Activated CD4-positive, alpha-beta T cell treated with anti-CD3 and anti-CD28 coated beads, Interleukin-2, amount 50 U/mL, for 24 hours (primary cell): ENCODE results near the gene RAB7B.

Experiments used
- DNase-seq, 2 donors: peaks; one replicate each; pipeline ENCODE4 v3.0.0-alpha.2; 2020; ENCODE audit warnings: low read depth in 1 of 2, low spot score in 1 of 2

Gene RAB7B

DNA sequence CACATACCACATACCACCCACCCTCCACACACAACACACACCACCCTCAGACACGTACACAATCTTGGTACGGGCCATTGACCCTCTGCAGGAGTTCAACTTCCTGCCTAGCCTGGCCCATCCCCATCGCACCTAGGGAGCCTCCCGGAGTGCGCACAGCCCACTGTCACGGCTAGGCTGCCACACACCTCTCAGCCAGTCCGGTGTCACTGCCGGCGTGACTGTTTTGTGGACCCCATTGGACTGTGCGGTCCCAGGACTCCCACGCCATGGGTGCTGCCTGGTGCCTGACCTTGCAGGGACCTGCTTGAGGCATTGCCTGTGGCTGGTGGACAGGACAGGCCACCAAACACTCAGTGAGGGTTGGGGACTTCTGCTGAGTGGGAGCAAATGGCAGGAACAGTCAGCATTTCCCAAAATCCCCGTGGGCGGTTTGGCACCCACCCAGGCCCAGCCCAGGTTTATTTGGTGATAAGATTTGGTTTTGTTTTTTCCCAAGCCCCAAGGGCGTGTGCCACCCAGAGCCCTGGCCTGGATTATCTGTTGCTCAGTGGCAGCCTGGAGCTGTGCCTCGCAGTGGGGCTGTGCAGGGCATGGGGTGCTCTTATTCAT, 27.7 kb downstream of the RAB7B start:
- DNase-seq: no peak

DNA sequence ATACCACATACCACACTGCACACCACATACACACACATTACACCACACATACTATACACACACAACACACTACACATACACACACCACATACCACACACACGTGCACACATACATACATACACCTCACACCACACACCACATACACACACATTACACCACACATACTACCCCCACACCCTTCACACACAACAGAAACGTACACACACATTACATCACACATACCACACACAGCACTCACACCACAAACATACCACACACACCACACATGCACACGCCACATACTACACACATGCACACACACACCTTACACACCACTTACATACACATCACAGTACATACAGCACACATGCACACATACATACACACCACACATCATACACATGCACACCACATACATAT, 28.5 kb downstream of the RAB7B start:
- no peak for DNase-seq

DNA sequence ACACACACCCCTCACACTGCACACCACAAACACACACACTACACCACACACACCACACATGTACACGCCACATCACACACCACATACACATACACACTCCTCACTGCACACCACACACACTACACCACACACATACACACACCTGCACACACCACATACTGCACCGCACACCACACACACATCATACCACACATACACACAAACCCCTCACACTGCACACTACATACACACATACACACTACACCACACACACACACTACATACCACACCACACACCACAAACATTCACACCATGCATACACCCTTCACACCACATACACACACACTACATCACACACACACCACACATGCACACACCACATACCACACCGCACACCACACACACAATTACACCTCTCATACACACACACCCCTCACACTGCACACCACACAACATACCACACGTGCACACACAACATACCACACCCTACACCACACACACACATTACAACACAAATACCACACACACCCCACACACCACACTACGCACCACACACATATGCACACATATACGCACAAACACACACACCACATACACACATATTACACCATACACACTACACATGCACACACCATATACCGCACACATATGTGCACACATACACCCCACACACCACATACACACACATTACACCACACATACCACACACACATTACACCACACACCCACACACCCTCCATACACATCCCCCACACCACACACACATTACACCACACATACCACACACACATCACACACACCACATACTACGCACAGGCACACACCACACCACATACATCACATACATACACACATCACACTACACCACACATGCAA, 29.6 kb downstream of the RAB7B start:
- DNase-seq: no peak

DNA sequence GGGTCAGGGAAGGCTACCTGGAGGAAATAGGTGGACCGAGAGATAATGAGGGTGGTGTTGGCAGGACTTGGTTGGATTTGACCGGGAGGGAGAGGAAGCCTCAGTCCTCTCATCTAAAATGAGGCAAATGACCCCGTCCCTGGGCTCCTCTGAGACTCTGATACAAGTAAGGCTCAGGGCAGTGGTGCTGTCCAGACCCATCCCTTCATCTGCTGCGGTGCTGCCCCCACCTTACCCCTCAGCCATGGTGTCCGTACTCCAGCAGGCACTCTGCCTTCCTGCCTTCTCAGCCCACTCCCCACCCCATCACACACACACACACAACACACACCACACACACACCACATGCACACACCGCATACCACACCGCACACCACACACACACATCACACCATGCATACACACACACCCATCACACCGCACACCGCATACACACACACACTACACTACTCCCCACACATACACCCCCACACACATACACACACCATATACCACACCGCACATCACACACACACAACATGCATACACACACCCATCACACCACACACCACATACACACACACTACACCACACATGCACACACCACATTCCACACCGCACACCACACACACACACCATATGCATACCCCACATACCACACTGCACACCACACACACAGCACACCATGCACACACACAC, 30.6 kb downstream of the RAB7B start:
- DNase-seq: no peak

DNA sequence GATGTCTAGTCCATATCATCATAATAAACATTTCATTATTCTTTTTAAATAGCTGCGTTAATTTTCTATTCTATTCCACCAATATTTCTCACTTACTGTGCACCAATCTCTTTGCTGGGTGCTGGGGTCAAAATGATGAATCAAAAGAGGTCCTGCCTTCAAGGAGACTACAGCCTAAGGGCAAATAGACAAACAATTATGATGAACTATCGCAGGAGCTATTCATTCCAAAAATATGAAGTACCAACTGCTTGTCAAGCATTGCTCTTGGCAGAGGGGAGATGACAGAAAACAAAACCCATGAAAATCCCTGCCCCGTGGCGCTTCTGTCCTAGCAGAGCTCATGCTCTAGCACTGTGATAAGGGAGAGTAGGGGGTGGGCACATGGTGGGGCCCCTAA, 31.1 kb downstream of the RAB7B start:
- DNase-seq: no peak

DNA sequence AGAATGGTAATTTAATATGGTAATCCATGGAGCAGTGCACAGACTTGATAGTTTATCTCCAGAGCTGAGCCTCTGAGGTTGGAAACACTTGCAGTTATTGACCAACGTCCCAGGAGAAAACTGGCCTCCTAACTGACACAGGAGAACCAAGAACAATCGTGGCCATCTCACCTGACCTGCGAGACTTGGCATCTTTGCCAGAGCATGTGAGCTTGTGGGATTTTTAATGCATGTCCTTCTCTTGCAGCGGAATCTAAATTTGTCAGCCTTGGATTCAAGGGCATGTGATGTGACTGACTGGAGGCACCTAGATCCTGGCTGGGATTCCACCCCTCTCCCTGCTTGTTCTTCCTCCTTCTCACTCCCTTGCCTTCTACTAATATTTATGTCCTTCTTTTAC, 32.1 kb downstream of the RAB7B start:
- DNase-seq: no peak

DNA sequence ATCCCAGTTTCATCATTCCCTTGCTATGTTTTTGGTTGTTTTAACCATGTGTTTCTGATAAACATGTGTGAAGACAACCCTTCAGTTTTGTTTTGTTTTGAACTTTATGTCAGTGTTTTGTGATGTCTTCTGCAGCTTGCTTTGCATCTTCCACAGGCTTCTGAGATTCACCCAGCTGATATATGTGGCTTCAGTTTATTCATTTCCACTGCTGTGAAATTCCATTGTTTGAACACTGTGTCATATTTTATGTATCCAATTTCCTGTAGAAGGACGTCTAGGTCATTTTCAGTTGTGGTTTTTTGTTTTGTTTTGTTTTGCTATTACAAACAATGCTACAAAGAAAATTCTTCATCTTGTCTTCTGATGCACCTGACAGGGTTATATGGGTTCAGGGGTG, 32.7 kb downstream of the RAB7B start:
- no peak for DNase-seq

DNA sequence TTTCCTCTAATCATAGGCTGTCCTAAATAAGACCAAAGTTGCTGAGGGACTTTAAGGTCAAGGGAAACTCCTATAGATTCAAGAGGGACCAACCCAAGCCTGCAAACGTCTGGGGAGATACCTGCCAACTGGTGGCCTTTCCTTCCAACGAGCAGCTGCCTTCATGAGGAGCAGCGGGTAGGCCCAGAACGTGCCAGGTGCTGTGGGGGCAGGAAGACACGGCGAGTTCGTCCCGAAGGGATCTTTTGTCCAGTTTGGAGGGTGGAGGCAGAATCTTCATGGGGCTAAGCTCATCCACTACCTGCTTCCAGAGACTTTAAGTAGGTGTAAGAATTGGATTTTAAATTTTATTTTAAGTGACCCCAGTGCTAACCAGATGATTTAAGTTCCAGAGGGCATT, 34.0 kb downstream of the RAB7B start:
- DNase-seq: no peak

DNA sequence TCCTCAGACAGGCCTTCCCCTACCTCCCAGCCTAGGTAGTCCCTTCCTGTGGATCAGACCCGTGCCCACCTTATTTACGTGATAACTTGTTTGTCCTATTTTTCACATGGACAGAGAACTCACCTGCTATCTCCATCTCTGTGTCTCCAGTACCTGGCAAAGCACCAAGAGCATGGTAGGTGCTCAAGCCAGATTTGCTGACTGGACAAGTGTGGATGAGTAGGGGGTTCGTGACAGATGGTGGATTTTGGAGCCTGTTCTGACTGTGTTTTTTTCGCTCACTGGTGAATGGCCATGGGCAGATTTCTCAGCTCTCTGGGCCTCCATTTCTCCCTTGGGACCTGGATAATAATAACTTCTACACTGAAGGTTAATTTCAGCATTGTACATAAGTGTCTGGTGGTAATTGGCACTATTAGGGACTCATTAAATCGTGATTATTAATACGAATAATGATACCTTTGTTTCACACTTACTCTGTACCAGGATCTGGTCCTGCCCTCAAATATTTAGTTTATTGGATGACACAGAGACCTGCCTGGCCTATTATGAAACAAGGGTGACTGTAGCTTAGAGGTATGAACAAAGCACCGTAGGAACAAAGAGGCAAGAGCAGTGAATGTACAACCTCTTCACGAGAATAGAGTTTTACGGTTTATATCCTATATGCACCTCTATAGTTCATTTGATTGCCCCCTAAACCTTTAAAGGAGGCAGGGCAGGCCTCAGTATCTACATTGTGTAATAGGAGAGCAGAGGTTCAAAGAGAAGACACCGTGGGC, 35.5 kb downstream of the RAB7B start:
- DNase-seq: no peak

DNA sequence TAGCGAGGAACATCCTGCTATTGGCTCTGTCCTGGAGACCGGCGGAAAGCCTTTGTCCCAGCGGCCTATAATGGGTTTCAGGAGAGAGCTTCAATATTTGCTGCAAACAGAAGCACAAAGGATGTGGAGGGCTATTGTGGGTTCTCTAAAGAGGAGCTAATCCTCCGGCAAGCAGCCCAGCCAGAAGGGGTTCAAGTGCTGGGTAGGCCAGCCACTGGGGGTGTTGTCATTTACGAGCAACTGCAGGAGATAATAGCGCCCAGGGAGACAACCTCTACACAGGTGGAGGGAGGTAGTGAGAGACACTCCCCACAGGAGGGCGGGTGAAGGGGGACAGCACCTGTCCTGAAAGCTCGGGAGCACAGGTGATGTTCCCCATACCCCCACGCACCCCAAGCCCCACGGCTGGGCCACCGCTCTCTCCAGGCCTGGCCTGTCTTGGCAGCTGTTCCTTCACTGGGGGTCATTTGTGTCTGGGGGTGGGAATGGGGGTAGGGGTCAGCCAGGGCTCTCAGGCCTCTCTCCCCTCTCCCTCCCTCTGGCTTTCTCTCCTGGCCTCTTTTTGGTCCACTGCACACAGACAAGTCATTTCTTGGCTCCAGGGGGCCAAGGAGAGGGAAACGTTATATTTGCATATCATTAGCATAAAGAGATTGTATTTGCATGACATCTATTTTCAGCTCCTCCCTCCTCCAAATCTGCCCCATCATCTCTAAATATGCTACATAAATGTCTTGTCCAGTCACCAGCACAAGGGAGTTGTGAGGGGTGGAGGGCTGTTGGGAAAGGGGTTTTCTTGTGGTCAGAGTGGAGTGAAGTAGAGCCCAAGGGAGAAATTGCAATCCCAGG, 37.9 kb downstream of the RAB7B start:
- DNase-seq: no peak

DNA sequence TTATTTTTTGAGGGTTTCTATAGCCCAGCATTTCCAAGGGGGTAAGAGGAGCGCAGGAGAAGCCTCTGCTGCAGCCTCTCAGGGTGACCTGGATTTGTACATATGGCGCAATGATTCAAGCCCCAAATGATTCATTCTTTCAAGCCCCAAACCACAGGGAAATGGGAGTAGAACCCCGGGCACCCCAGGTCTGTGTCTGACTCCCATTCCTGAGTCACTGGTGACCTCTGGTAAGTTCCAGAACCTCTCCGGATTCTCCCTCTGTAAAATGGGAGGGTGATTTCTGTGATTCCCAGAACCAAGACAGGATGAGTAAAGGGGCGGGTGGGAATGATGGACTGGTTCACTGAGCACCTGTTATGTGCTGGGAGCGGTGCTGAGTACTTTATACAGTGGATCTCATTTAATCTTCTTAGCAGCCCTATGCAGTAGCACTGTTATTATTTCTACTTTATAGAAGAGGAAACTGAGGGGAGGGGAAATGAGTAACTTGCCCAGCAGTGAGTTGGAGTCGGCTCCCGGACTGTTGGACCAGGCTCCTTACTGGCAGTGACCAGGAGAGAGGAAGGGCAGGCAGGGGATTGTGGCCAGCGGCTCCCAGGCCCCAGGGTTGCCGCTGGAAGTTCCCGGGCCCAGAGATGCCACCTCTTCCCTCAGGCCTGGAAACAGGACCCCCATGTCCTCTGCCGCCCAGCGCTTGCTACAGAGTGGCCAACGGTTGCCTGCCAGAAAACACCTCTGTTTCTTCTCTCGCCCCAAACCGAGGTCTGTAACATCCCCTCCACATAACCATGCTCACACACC, 39.6 kb downstream of the RAB7B start:
- no peak for DNase-seq

DNA sequence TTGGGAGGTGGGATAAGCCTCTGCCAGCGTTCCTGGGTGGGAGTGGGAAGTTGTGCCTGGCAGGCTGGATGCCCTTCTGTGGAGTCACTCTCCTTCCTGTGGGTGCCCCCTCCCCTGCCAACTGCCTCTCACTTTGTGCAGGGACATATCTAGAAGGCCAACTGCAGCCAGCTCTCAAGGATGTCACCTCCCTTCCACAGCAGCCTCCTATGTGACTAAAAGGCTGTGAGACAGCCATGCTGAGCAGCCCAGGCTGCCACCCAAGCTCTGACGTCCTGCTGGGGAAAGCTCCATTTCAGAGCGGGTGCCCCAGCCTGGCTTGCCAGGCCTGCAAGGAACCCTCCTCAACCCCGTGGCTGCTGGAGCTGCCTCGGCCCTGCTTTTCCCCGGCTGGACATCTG, 40.4 kb downstream of the RAB7B start:
- no peak for DNase-seq

DNA sequence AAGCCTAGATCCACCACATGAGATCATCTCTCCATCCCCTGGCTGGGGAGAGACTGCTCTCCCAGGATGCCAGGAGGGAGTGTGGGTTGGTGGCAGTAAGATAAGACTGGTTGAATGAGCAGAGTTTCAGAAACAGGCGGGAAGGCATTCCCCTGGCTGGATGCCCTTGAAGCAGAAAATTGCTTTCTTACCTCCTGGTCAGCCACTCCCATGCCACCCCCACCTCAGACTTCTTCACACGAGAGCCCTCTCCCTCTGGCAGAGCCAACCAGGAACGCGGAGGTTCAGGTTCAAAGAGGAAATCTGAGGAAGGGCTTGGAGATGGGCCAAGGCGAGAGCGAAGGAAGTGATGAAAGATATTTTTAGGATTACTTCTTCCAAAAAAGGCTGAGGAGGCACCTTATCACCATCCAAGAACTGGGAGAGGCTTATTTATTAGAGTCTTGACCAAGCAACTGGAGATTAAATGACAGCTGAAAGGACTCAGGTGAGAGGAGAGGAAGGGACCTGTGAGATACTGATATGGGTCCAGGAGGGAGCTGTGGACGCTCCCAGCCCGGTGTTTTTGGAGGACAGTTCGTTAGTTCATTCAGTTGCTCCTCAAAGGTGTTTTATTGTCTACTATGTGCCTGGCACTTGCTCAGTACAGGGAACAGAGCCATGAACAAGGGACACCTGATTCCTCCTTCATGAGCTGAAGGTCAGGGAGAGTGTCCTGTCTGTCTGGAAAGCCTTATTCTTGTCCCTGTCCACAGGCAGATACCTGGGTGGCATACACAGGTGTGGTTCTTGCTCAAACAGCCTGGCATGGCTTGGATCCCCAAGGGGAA, 41.0 kb downstream of the RAB7B start:
- no peak for DNase-seq

DNA sequence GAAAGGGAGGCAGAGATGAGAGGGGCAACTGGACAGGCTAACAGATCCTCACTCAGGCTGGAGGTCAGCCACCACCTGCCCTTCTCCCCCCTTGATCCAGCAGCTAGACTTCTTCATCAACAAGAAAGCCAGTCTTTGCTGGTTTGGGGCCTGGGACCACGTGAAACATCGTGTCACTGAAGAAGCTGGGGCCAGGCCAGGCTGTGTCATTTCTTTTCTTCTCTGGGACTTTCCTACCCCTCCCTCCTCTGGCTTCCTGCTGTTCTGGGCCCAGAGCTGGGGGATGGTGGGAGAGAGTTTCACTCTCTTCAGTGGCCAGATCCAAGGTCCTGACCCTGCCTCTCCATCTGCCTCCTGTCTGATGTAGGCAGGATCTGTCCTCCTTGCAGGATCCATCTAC, 41.8 kb downstream of the RAB7B start:
- DNase-seq: no peak

DNA sequence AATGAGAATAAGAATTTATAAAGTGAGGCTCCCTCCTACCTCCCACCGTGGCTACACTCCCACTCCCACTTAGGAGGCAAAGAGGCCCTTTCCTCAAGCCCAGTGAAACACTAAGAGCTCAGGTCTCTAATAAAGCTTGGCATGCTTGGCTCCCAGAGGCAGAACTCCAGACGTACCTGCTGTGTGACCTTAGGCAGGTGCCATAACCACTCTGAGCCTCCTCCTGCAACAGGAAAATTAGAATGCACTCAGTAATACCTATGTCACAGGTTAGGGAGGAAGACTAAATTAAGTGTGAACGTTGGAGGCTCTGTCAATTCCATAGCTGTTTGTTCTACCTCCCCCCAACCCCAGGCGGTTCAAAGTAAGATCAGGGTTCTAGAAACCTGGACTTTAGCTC, 43.4 kb downstream of the RAB7B start:
- DNase-seq: no peak

DNA sequence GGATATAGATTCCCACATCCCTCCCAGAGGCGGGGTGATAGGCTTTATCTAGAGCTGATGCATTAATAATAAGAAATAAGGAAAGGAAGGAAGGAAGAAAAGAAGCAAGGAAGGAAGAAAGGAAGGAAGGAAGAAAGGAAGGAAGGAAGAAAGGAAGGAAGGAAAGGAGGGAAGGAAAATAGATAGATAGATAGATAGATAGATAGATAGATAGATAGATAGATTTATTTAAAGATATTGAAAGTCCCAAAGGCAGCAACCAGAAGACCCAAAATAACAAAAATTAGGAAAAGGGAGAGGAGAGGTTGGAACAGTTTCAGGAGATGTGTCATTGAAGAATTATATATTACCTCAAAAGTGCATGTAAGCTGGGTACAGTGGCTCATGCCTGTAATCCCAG, 47.7 kb downstream of the RAB7B start:
- no peak for DNase-seq

DNA sequence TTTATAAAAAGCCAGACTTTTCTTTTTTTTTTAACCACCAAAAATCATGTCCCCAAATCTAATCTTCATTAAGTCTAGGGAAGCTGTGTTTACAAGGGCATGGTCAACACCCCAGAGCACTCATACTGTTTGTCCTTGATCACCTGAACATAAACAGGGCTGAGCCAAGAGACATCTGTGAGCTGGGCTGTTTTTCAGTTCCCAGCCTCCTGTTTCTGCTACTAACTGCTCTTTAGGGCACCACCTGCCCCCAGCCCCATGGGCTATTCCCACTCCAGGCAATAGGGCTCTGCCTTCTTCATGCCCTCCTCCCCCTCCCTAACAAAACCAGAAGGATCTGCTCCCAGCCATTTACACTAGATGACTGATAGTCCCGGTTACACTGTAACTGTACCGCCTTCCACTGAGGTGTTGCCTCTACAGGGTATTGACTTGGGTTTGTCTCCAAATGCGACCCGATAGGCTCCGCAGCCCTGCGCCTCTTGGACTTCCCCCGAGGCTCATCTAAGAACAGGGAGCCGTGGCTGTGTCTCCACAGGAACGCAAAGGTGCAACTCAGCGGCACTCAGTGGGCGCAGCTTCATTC, 48.3 kb downstream of the RAB7B start:
- no peak for DNase-seq

DNA sequence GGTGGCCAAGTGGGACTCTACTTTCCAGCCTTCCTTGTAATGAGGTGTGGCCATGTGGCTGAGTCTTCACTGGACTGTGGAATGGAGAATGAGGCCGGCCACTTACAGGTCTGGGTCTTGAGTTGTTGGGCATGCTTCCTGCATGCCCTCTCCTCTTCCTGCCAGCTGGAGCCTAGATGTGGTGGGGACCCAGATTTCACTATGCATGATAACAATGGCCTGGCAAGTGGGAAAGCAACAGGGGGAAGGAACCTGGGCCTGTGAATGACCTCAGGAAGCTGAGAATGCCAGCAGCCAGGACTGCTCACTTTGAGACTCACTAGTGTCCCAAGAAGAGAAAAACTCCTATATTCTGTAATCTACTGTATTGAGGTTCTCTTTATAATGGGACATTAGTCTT, 51.4 kb downstream of the RAB7B start:
- no peak for DNase-seq
